Skeletal muscle tissue (tissue), 4 donors: Measurements from ENCODE around the gene FDPS. TPM values are rescaled to one million over a fixed set of nuclear protein-coding genes. Genes with fewer than 3 reads are reported as not detected.
"Not testable (repeated sequence)": the region's sequence is repeated elsewhere in the genome, so short reads cannot be mapped to it uniquely, and the experiment has no call there.

Source experiments
- H3K27ac ChIP-seq: one replicate; pipeline ENCODE4 v1.7.0; 2013; ENCODE audit warnings: mild to moderate bottlenecking, low read depth, low read length, inconsistent platforms
- H3K27me3 ChIP-seq, 3 donors: one replicate each; pipeline ENCODE4 v1.7.0; 2013; ENCODE audit warnings: low read length in 3 of 3; ENCODE audit not compliant: control insufficient read depth in 3 of 3, insufficient read depth in 3 of 3
- H3K36me3 ChIP-seq, 3 donors: one replicate each; pipeline ENCODE4 v1.7.0; 2013; ENCODE audit warnings: low read length in 3 of 3; ENCODE audit not compliant: control insufficient read depth in 3 of 3, insufficient read depth in 3 of 3
- H3K4me1 ChIP-seq, 3 donors: one replicate each; pipeline ENCODE4 v1.7.0; 2013; ENCODE audit warnings: low read length in 3 of 3, mild to moderate bottlenecking in 3 of 3; ENCODE audit not compliant: control insufficient read depth in 3 of 3, insufficient read depth in 3 of 3
- H3K4me3 ChIP-seq, 3 donors: one replicate each; pipeline ENCODE4 v1.7.0; 2013; ENCODE audit warnings: low read length in 3 of 3
- H3K9ac ChIP-seq, 3 donors: one replicate each; pipeline ENCODE4 v1.7.0; 2013; ENCODE audit warnings: low read length in 3 of 3, mild to moderate bottlenecking in 3 of 3, moderate library complexity in 2 of 3, low read depth in 1 of 3
- H3K9me3 ChIP-seq, 3 donors: one replicate each; pipeline ENCODE4 v1.7.0; 2013; ENCODE audit warnings: low read length in 3 of 3; ENCODE audit not compliant: control insufficient read depth in 3 of 3
- total RNA-seq: library from RNA; depleted of rRNA; stranded (reverse); fragments of >200 nt; gene quantifications from one replicate; pipeline ENCODE4 v1.2.3, GENCODE V29; 2014
- donor health status: Osteomylitis.

Gene FDPS
- total RNA-seq, 1 donor from 2014 or later = 69.4 TPM

DNA sequence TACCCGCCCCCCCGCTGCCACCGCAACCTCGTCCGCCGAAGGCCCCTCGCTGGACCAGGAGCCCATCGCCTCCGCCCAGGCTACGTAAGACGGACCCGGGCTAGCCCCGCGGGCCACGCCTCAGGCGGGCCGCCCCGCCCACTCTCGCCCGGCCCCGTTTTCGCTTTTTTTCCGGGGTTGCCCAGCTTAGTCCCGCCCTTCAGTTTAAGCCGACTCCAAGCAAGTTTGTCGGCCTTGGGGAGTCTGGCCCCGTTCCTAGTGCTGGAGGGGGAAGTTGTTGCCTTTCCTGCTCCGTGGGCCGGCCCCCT, 15.0 kb downstream of the FDPS start:
- peak overlapping the region; percentile 80 to 87 (median 86) for H3K9ac ChIP-seq
- peak overlapping the region; percentile 89 for H3K27ac ChIP-seq
- H3K36me3 ChIP-seq = peaks cover 1 to 9% (median 7%) of the 10 kb centered on the region in 3 donors
- H3K4me1 ChIP-seq = peaks cover 32 to 51% (median 35%) of the 10 kb centered on the region in 3 donors
- H3K4me3 ChIP-seq = peak overlapping the region; percentile 88 to 93 (median 92)
- H3K27me3 ChIP-seq = no peaks in the 10 kb centered on the region
- no peaks in the 10 kb centered on the region for H3K9me3 ChIP-seq

DNA sequence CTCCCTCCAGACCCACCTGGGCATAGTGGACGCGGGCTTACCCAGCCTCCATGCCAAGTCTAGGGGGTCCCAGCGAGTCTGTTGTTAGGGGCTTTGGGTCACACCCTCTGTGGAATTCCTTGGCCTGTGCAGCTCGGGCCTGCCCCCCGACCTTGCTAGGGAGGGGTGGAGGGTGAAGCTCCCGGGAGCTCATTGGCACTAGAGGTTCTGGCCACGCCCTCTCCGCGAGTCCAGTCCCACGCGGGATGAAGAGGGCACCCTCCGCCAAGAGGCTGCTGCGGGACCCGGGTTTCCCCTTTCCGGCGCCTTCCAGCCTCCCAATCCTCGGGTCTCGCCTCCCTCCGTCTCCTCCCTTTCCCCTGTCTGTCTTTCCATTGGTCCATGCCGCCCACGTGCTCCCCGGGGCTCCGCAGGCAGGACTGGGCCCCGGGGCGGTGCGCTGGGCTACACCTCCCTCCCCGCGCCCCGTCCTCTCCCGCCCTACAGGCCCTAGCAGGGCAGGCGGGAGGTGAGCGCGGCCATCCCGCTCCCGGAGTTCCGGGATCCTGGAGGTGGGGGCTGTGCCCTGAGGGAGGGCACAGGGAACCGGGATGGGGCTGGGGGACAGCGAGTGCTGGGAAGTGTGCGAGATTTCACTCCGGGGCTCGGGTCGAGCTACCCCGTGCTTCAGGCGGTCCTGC, 15.5 kb downstream of the FDPS start:
- H3K27me3 ChIP-seq = no peaks in the 10 kb centered on the region
- H3K4me1 ChIP-seq = peaks cover 32 to 51% (median 35%) of the 10 kb centered on the region in 3 donors
- H3K4me3 ChIP-seq = peak overlapping the region; percentile 88 to 93 (median 92)
- H3K9me3 ChIP-seq = no peaks in the 10 kb centered on the region
- peak overlapping the region; percentile 80 to 87 (median 86) for H3K9ac ChIP-seq
- H3K36me3 ChIP-seq = peaks cover 0 to 7% (median 5%) of the 10 kb centered on the region in 3 donors
- peak overlapping the region; percentile 89 for H3K27ac ChIP-seq

DNA sequence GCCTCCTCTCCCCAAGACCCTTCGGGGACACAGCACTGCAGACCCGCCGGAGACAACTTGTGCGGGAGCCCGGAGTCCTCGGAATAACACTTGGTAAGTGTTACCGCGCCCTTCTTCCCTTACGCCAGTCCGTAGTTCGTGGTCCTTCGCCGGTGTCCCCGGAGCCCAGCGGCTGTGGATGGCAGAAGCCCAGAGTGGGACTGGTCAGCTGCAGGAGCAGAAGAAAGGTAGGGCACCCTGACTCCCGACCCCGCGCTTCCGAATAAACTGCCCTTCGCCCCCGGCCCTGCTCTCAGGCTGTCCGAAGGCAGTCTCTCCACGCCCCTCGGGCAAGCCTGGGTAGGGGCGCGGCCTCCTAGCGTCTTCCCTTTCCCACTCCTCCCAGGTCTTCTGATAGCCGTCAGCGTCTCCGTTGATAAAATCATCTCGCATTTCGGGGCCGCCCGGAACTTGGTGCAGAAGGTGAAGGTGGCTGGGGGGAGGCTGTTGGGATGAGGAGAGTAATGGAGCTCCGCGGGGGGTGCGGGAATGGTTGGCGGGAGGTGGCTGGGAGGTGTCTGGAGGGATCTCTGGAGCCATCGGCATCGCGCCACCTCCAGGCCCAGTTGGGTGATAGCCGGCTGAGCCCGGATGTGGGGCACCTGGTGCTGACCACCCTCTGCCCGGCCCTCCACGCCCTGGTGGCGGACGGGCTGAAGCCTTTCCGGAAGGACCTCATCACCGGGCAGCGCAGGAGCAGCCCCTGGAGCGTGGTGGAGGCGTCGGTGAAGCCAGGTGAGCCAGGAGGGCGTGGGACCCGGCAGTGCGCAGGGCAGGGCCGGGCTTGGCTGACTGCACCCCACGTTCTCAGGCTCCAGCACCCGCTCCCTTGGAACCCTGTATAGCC, 16.3 kb downstream of the FDPS start:
- peak overlapping the region; percentile 88 to 93 (median 92) for H3K4me3 ChIP-seq
- peaks cover 2 to 5% (median 5%) of the 10 kb centered on the region in 3 donors for H3K36me3 ChIP-seq
- peak overlapping the region; percentile 44 for H3K27ac ChIP-seq
- no peaks in the 10 kb centered on the region for H3K27me3 ChIP-seq
- peak overlapping the region; percentile 80 to 87 (median 86) for H3K9ac ChIP-seq
- H3K9me3 ChIP-seq = no peaks in the 10 kb centered on the region
- peaks cover 30 to 48% (median 35%) of the 10 kb centered on the region in 3 donors for H3K4me1 ChIP-seq

DNA sequence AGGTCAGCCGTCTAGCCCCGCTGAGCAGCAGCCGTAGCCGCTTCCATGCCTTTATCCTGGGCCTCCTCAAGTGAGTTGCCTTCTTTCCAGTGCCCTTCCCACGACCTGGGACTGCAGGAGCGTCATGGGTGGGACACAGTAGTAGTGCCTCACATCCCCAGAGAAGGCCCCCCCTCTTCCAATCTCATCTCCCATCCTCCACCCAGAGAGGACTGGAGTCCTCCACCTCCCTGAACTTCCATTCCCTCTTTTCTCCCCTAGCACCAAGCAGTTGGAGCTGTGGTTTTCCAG, 16.9 kb downstream of the FDPS start:
- H3K9me3 ChIP-seq = no peaks in the 10 kb centered on the region
- H3K27me3 ChIP-seq = no peaks in the 10 kb centered on the region
- peaks cover 8 to 11% (median 9%) of the 10 kb centered on the region in 3 donors for H3K36me3 ChIP-seq
- no peak overlapping the region for H3K9ac ChIP-seq
- H3K27ac ChIP-seq = peak overlapping the region; percentile 44
- peaks cover 26 to 43% (median 31%) of the 10 kb centered on the region in 3 donors for H3K4me1 ChIP-seq
- H3K4me3 ChIP-seq = peak overlapping the region in 2 of 3 donors; percentile 92 to 93

DNA sequence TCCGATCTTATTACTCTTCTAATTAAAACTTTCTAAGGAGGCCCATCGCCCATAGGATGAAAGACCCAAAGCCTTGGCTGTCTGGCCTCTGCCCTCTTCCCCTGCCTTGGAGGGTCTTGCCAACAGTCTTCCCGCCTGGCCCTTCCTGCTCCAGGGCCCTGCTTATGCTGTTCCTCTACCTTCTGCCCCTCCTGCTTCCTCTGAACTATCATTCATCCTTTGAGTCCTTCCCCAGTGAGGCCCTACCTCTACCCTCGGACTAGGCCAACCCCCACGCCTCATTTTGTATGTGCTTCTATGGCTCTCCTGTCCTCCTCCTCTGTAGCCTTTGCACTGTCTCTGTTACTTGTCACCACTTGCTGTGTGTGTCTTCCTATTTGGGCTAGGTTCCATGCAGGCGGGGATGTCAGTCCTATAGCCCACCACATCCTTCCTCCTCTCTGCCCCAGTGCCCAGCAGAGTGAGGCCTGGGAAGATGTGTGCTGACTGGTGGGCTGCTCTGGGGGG, 17.4 kb downstream of the FDPS start:
- Histone ChIP-seq H3K27ac (no peak overlapping the region), H3K36me3 (peaks cover 13 to 16% (median 15%) of the 10 kb centered on the region in 3 donors), H3K9me3 (no peaks in the 10 kb centered on the region), H3K27me3 (no peaks in the 10 kb centered on the region), H3K9ac (no peak overlapping the region), H3K4me3 (no peak overlapping the region), H3K4me1 (peaks cover 24 to 37% (median 26%) of the 10 kb centered on the region in 3 donors)

DNA sequence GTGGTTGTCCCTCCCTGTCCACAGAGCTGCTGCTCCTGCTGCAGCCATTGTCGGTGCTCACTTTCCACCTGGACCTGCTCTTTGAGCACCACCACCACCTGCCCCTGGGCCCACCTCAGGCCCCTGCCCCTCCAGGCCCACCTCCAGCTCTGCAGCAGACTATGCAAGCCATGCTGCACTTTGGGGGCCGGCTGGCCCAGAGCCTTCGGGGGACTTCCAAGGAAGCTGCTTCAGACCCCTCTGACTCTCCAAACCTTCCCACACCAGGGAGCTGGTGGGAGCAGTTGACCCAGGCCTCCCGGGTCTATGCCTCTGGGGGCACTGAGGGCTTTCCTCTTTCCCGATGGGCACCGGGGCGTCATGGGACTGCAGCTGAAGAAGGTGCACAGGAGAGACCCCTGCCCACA, 18.0 kb downstream of the FDPS start:
- no peak overlapping the region for H3K27ac ChIP-seq
- peaks cover 18 to 32% (median 24%) of the 10 kb centered on the region in 3 donors for H3K4me1 ChIP-seq
- no peak overlapping the region for H3K4me3 ChIP-seq
- no peak overlapping the region for H3K9ac ChIP-seq
- no peaks in the 10 kb centered on the region for H3K27me3 ChIP-seq
- H3K9me3 ChIP-seq = no peaks in the 10 kb centered on the region
- H3K36me3 ChIP-seq = peaks cover 16 to 19% (median 19%) of the 10 kb centered on the region in 3 donors

DNA sequence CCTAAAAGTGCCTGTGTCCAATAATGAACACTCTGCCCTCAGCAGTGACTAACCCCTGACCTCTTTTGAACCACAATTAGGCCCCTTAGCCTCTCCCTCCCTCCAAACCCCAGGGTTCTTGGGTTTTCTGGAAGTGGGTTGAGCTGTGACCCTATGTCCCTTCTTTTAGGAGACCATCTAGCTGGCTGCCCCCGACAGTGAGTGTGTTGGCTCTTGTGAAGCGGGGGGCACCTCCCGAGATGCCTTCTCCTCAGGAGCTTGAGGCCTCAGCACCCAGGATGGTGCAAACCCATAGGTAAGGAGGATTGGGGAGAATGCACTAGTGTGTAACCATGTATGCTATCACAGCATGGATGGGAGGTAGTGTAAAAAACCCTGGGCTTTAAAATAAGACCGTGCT, 19.3 kb downstream of the FDPS start:
- Histone ChIP-seq H3K9ac (no peak overlapping the region), H3K36me3 (peaks cover 16 to 19% (median 19%) of the 10 kb centered on the region in 3 donors)

DNA sequence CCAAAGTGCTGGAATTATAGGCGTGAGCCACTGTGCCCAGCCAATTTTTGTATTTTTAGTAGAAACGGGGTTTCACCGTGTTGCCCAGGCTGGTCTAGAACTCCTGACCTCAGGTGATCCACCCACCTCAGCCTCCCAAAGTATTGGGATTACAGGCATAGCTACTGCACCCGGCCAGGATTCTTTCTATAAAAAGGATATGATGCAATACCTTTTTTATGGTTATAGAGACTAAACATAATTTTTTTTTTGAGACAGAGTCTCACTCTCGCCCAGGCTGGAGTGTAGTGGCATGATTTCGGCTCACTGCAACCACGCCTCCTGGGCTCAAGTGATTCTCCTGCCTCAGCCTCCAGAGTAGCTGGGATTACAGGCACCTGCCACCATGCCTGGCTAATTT, 20.2 kb downstream of the FDPS start:
- H3K27me3 ChIP-seq, H3K9me3 ChIP-seq, H3K9ac ChIP-seq, H3K27ac ChIP-seq, H3K4me3 ChIP-seq: not testable (repeated sequence)
- peaks cover 9 to 18% (median 11%) of the 10 kb centered on the region in 3 donors for H3K4me1 ChIP-seq
- peaks cover 16 to 19% (median 19%) of the 10 kb centered on the region in 3 donors for H3K36me3 ChIP-seq

More for the DNA sequence above, 19.3 kb downstream of the FDPS start:
- Histone ChIP-seq H3K4me3 (no peak overlapping the region), H3K9me3 (no peaks in the 10 kb centered on the region), H3K27ac (no peak overlapping the region), H3K27me3 (no peaks in the 10 kb centered on the region), H3K4me1 (peaks cover 9 to 20% (median 14%) of the 10 kb centered on the region in 3 donors)

DNA sequence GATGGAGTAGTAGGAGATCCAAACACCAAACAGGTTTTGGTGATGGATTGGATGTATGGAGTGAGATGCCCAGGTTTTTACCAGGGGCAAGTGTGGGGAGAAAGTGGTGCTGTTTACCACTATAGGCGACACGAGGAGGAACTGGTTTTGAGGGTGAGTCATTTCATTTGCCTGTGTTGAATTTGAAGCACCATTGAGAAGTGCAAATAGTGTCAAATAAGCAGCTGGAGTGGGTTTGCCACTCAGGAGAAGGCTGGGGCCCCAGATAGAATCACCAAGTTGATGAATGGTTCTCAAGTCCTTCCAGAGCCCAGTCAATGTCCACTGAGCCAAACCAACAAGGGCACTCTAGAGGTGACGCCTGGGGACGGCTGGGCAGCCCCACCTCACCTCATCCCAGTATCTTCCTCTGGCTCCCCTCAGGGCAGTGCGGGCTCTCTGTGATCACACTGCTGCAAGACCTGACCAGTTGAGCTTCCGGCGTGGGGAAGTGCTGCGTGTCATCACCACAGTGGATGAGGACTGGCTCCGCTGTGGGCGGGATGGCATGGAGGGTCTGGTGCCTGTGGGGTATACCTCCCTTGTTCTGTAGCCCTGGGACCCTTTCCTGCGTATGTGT, 21.4 kb downstream of the FDPS start:
- H3K27me3 ChIP-seq = no peaks in the 10 kb centered on the region
- no peaks in the 10 kb centered on the region for H3K9me3 ChIP-seq
- H3K4me3 ChIP-seq = no peak overlapping the region
- H3K9ac ChIP-seq = no peak overlapping the region
- H3K36me3 ChIP-seq = peaks cover 19 to 25% (median 21%) of the 10 kb centered on the region in 3 donors
- peaks cover 5 to 11% (median 6%) of the 10 kb centered on the region in 3 donors for H3K4me1 ChIP-seq
- no peak overlapping the region for H3K27ac ChIP-seq
